ENCODE results near the gene ADI1.

Gene ADI1

GRCh38 chr2:3535794-3536681, 16.7 kb upstream of the ADI1 start:
- Mint-ChIP-seq H3K4me1 (peaks cover 3% of the 10 kb centered on the region), H3K36me3 (ENCODE audit: low read depth) (peaks cover 7% of the 10 kb centered on the region), H3K27ac (peak overlapping the region; percentile 86), H3K4me3 (peak overlapping the region; percentile 71), H3K27me3 (no peaks in the 10 kb centered on the region), H3K9me3 (no peaks in the 10 kb centered on the region)
- DNase-seq (no peak), ATAC-seq (peak; percentile 34)

- Mint-ChIP-seq H3K27me3 (no peaks in the 10 kb centered on the region), H3K4me3 (peak overlapping the region; percentile 71), H3K9me3 (no peaks in the 10 kb centered on the region), H3K27ac (no peak overlapping the region), H3K4me1 (peaks cover 3% of the 10 kb centered on the region), H3K36me3 (ENCODE audit: low read depth) (peaks cover 6% of the 10 kb centered on the region)
- ATAC-seq (no peak), DNase-seq (no peak)
These were observed 16.1 kb upstream of the ADI1 start for GRCh38 chr2:3535467-3535793.

GRCh38 chr2:3534251-3534814, 15.0 kb upstream of the ADI1 start:
- Mint-ChIP-seq H3K27me3 (no peaks in the 10 kb centered on the region), H3K4me3 (no peak overlapping the region), H3K27ac (no peak overlapping the region), H3K4me1 (peaks cover 3% of the 10 kb centered on the region), H3K36me3 (ENCODE audit: low read depth) (peaks cover 3% of the 10 kb centered on the region), H3K9me3 (no peaks in the 10 kb centered on the region)
- DNase-seq (no peak), ATAC-seq (no peak)

- peaks cover 3% of the 10 kb centered on the region for H3K4me1 Mint-ChIP-seq
- ATAC-seq = no peak
- no peaks in the 10 kb centered on the region for H3K27me3 Mint-ChIP-seq
- H3K36me3 Mint-ChIP-seq (ENCODE audit: low read depth) = no peaks in the 10 kb centered on the region
- no peak overlapping the region for H3K27ac Mint-ChIP-seq
- H3K9me3 Mint-ChIP-seq = no peaks in the 10 kb centered on the region
- DNase-seq = no peak
- H3K4me3 Mint-ChIP-seq = no peak overlapping the region
These were observed 14.5 kb upstream of the ADI1 start for GRCh38 chr2:3533836-3534235.

GRCh38 chr2:3532941-3533340, 13.6 kb upstream of the ADI1 start:
- Mint-ChIP-seq H3K27me3 (no peaks in the 10 kb centered on the region), H3K4me3 (no peak overlapping the region), H3K27ac (no peak overlapping the region), H3K36me3 (ENCODE audit: low read depth) (no peaks in the 10 kb centered on the region), H3K4me1 (peaks cover 3% of the 10 kb centered on the region), H3K9me3 (no peaks in the 10 kb centered on the region)
- ATAC-seq = no peak
- no peak for DNase-seq

GRCh38 chr2:3529316-3530025, 10.1 kb upstream of the ADI1 start:
- Mint-ChIP-seq H3K27ac (no peak overlapping the region), H3K9me3 (no peaks in the 10 kb centered on the region), H3K27me3 (no peaks in the 10 kb centered on the region), H3K4me3 (no peak overlapping the region), H3K4me1 (no peaks in the 10 kb centered on the region), H3K36me3 (ENCODE audit: low read depth) (no peaks in the 10 kb centered on the region)
- ATAC-seq (no peak), DNase-seq (no peak)

GRCh38 chr2:3527886-3528785, 8.8 kb upstream of the ADI1 start:
- H3K4me3 Mint-ChIP-seq = no peak overlapping the region
- DNase-seq (peak; percentile 5), ATAC-seq (peak; percentile 35)
- H3K27ac Mint-ChIP-seq = no peak overlapping the region
- no peaks in the 10 kb centered on the region for H3K36me3 Mint-ChIP-seq (ENCODE audit: low read depth)
- H3K9me3 Mint-ChIP-seq = no peaks in the 10 kb centered on the region
- H3K27me3 Mint-ChIP-seq = no peaks in the 10 kb centered on the region
- H3K4me1 Mint-ChIP-seq = no peaks in the 10 kb centered on the region

- ATAC-seq (no peak), DNase-seq (no peak)
- no peaks in the 10 kb centered on the region for H3K36me3 Mint-ChIP-seq (ENCODE audit: low read depth)
- H3K4me1 Mint-ChIP-seq = peaks cover under 1% of the 10 kb centered on the region
- no peak overlapping the region for H3K4me3 Mint-ChIP-seq
- no peak overlapping the region for H3K27ac Mint-ChIP-seq
- no peaks in the 10 kb centered on the region for H3K27me3 Mint-ChIP-seq
- no peaks in the 10 kb centered on the region for H3K9me3 Mint-ChIP-seq
These were observed 7.5 kb upstream of the ADI1 start for GRCh38 chr2:3526871-3527270.

GRCh38 chr2:3523551-3524041, 4.3 kb upstream of the ADI1 start:
- H3K4me3 Mint-ChIP-seq = no peak overlapping the region
- H3K9me3 Mint-ChIP-seq = no peaks in the 10 kb centered on the region
- DNase-seq (no peak), ATAC-seq (no peak)
- H3K27me3 Mint-ChIP-seq = peaks cover 3% of the 10 kb centered on the region
- no peak overlapping the region for H3K27ac Mint-ChIP-seq
- peaks cover 26% of the 10 kb centered on the region for H3K4me1 Mint-ChIP-seq
- H3K36me3 Mint-ChIP-seq (ENCODE audit: low read depth) = peaks cover 5% of the 10 kb centered on the region

GRCh38 chr2:3522961-3523421, 3.7 kb upstream of the ADI1 start:
- H3K27me3 Mint-ChIP-seq = peaks cover 3% of the 10 kb centered on the region
- H3K36me3 Mint-ChIP-seq (ENCODE audit: low read depth) = peaks cover 5% of the 10 kb centered on the region
- H3K4me1 Mint-ChIP-seq = peaks cover 30% of the 10 kb centered on the region
- H3K27ac Mint-ChIP-seq = no peak overlapping the region
- DNase-seq (no peak), ATAC-seq (no peak)
- no peak overlapping the region for H3K4me3 Mint-ChIP-seq
- no peaks in the 10 kb centered on the region for H3K9me3 Mint-ChIP-seq

- H3K9me3 Mint-ChIP-seq = no peaks in the 10 kb centered on the region
- peaks cover 32% of the 10 kb centered on the region for H3K4me1 Mint-ChIP-seq
- peaks cover 10% of the 10 kb centered on the region for H3K36me3 Mint-ChIP-seq (ENCODE audit: low read depth)
- H3K27me3 Mint-ChIP-seq = peaks cover 3% of the 10 kb centered on the region
- DNase-seq (no peak), ATAC-seq (no peak)
- peak overlapping the region; percentile 82 for H3K4me3 Mint-ChIP-seq
- peak overlapping the region; percentile 74 for H3K27ac Mint-ChIP-seq
These were observed 1.3 kb upstream of the ADI1 start for GRCh38 chr2:3520591-3520990.

GRCh38 chr2:3518496-3519254, 656 bp downstream of the ADI1 start:
- peaks cover 32% of the 10 kb centered on the region for H3K4me1 Mint-ChIP-seq
- peak; percentile 81 for ATAC-seq
- H3K4me3 Mint-ChIP-seq = peak overlapping the region; percentile 82

GRCh38 chr2:3517948-3518495, 1.3 kb downstream of the ADI1 start:
- DNase-seq (no peak), ATAC-seq (no peak)
- H3K4me3 Mint-ChIP-seq = peak overlapping the region; percentile 82
- H3K27ac Mint-ChIP-seq = peak overlapping the region; percentile 89
- no peaks in the 10 kb centered on the region for H3K9me3 Mint-ChIP-seq
- H3K27me3 Mint-ChIP-seq = peaks cover 3% of the 10 kb centered on the region
- peaks cover 32% of the 10 kb centered on the region for H3K4me1 Mint-ChIP-seq
- peaks cover 21% of the 10 kb centered on the region for H3K36me3 Mint-ChIP-seq (ENCODE audit: low read depth)

More at GRCh38 chr2:3518496-3519254, 656 bp downstream of the ADI1 start:
- Mint-ChIP-seq H3K9me3 (no peaks in the 10 kb centered on the region), H3K27ac (peak overlapping the region; percentile 89), H3K27me3 (peaks cover 3% of the 10 kb centered on the region), H3K36me3 (ENCODE audit: low read depth) (peaks cover 18% of the 10 kb centered on the region)
- DNase-seq = peak; percentile 99
